OCI-LY7 (cell line): ENCODE results near the gene CCDC57. TPM values are rescaled to one million over a fixed set of nuclear protein-coding genes. Genes with fewer than 3 reads are reported as not detected.

Experiments used
- BruUV-seq: library from RNA; stranded (reverse); fragments of 400-500 nt; replicated peaks from 2 replicates; lab custom pipeline; 2021; lab: Mats Ljungman, UMichigan
- CTCF ChIA-PET: fragments of 300-600 bp; sonication (Branson Sonifier 250); formaldehyde crosslinking; loops from one replicate; lab custom pipeline; 2022; ENCODE audit warnings: antibody characterized with exemption; ENCODE audit not compliant: unreplicated experiment; lab: Charles Lee
- POLR2A ChIA-PET: fragments of 300-600 bp; sonication (Branson Sonifier 250); formaldehyde crosslinking; loops from one replicate; lab custom pipeline; 2022; ENCODE audit warnings: antibody characterized with exemption; lab: Charles Lee
- DNase-seq: peaks from one replicate; pipeline ENCODE4 v3.0.0-alpha.2; 2015; ENCODE audit warnings: low spot score
- H2AFZ ChIP-seq: fragments of 200-600 bp; sonication (generic), shearing (Covaris generic); 2 replicates; pipeline ENCODE4 v1.6.1; 2014; ENCODE audit warnings: mild to moderate bottlenecking, antibody characterized with exemption, low read length, moderate library complexity
- H3K27ac ChIP-seq: fragments of 200-600 bp; sonication (generic); 2 replicates; pipeline ENCODE4 v1.5.1; 2014; ENCODE audit warnings: mixed run types, low read depth, mild to moderate bottlenecking, moderate library complexity, low read length, inconsistent platforms; ENCODE audit not compliant: poor library complexity, severe bottlenecking
- H3K36me3 ChIP-seq: fragments of 200-600 bp; sonication (generic); 2 replicates; pipeline ENCODE4 v1.6.1; 2014; ENCODE audit warnings: mild to moderate bottlenecking, antibody characterized with exemption, low read length, moderate library complexity, mixed read lengths; ENCODE audit not compliant: insufficient read depth
- H3K4me1 ChIP-seq: fragments of 200-600 bp; sonication (generic); 2 replicates; pipeline ENCODE4 v1.5.1; 2014; ENCODE audit warnings: mild to moderate bottlenecking, low read length; ENCODE audit not compliant: insufficient read depth, poor library complexity, severe bottlenecking
- H3K4me2 ChIP-seq: fragments of 200-600 bp; sonication (generic); 2 replicates; pipeline ENCODE4 v1.6.1; 2014; ENCODE audit warnings: mild to moderate bottlenecking, low read length
- H3K4me3 ChIP-seq: fragments of 200-600 bp; sonication (generic); 2 replicates; pipeline ENCODE4 v1.5.1; 2014; ENCODE audit warnings: mild to moderate bottlenecking, low read depth, low read length; ENCODE audit not compliant: poor library complexity, severe bottlenecking
- H3K79me2 ChIP-seq: fragments of 200-600 bp; sonication (generic); 2 replicates; pipeline ENCODE4 v1.6.1; 2016; ENCODE audit warnings: low read depth, mild to moderate bottlenecking, low read length, moderate library complexity, mixed read lengths; ENCODE audit not compliant: insufficient read depth
- H3K9me2 ChIP-seq: fragments of 200-600 bp; sonication (generic); 2 replicates; pipeline ENCODE4 v1.6.1; 2016; ENCODE audit warnings: mild to moderate bottlenecking, low read length, mixed read lengths; ENCODE audit not compliant: insufficient read depth
- H3K9me3 ChIP-seq: fragments of 200-600 bp; sonication (generic); 2 replicates; pipeline ENCODE4 v1.6.1; 2014; ENCODE audit warnings: mild to moderate bottlenecking, mixed run types, low read length, mixed read lengths
- H4K20me1 ChIP-seq: fragments of 200-600 bp; sonication (generic); 2 replicates; pipeline ENCODE4 v1.6.1; 2014; ENCODE audit warnings: mild to moderate bottlenecking, antibody characterized with exemption, low read length, moderate library complexity, mixed read lengths; ENCODE audit not compliant: insufficient read depth
- EZH2phosphoT487 ChIP-seq: fragments of 200-600 bp; sonication (generic); IDR thresholded peaks from 2 replicates; pipeline ENCODE4 v1.6.1; 2018; ENCODE audit warnings: low read depth, borderline replicate concordance, mild to moderate bottlenecking, mixed run types, antibody characterized with exemption, low read length, moderate library complexity, mixed read lengths
- intact Hi-C: fragments of 100-400 bp; cut with micrococcal nuclease; formaldehyde crosslinking; loops from one replicate; pipeline ENCODE4 v1.10.0; 2022; ENCODE audit not compliant: unreplicated experiment
- total RNA-seq, 2 experiments: library from RNA; depleted of rRNA in 1 of 2; stranded (reverse); fragments of >200 nt in 1 of 2; shearing (Covaris generic) in 1 of 2; gene quantifications; 2 replicates each; pipeline ENCODE4 v1.2.3, GENCODE V29; 2014 to 2022
- TF ChIP-seq, protein P1 (sequence below): fragments of 200-600 bp; sonication (generic); conservative IDR thresholded peaks from 2 replicates; pipeline ENCODE4 v1.5.1; 2014; ENCODE audit warnings: mild to moderate bottlenecking, antibody characterized with exemption, low read length, moderate library complexity, mixed read lengths

CCDC57 gene
- total RNA-seq, 2 experiments from 2014 or later, result 34.5 to 58.7 TPM

DNA sequence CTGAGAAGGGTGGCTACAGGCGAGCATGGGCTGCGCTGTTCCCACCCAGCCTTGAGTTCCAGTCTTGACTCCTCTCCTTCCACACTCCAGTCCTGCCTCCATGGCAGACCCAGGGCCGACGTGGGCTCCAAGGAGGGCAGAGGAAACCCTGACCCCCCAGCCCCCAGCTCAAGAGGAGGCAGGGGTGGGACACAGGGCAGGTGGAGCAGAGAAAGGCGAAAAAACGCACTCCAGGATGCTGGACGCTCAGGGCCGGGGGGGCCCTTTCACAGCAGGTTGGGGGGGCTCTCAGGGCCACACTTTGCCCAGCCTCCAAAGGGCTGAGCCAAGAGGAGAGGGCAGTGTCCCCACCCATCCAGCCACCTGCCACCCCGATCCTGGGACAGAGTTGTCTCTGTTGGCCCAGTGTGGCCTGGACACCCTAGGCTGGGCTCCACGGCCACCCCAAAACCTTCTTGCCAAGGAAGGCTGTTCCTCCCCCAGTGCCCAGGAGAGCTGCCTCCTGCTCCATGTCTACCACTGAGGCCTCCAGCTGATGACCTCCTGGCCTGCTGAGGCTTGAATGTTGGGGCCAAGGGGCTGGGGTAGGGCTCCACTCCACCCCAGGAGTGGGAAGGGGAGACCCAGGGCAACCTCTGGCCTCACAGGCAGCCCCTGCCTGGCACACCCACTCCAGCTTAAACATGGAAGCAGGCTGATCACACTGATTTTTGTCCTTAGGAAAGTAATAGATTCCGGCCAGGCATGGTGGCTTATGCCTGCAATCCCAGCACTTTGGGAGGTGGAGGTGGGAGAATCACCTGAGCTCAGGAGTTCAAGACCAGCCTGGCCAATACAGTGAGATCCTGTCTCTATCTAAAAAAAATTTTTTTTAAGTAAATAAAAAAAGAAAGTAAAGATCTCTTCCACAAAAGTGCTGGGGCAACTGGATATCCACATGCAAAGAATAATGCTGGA lies 7.4 kb upstream of the CCDC57 start:
- intact Hi-C loops, result no loop called here
- no peaks in the 10 kb centered on the region for H3K79me2 ChIP-seq
- H3K4me1 ChIP-seq, result no peaks in the 10 kb centered on the region
- no peak for DNase-seq
- ChIA-PET CTCF (interaction anchor here (0.8 kb wide), 1 partner anchor 14 kb away, joined by 3 read pairs; no protein-coding TSS in a partner anchor), POLR2A (interaction anchor here (0.6 kb wide), 1 partner anchor 296 kb away, joined by 7 read pairs; no protein-coding TSS in a partner anchor)
- H2AFZ ChIP-seq, result no peak overlapping the region
- BruUV-seq, result no TSS peak
- no peak overlapping the region for H3K4me2 ChIP-seq
- no peaks in the 10 kb centered on the region for H3K9me3 ChIP-seq
- H3K36me3 ChIP-seq, result no peaks in the 10 kb centered on the region
- no peaks in the 10 kb centered on the region for H4K20me1 ChIP-seq
- no peak for TF ChIP-seq EZH2phosphoT487
- TF ChIP-seq, protein P1, sequence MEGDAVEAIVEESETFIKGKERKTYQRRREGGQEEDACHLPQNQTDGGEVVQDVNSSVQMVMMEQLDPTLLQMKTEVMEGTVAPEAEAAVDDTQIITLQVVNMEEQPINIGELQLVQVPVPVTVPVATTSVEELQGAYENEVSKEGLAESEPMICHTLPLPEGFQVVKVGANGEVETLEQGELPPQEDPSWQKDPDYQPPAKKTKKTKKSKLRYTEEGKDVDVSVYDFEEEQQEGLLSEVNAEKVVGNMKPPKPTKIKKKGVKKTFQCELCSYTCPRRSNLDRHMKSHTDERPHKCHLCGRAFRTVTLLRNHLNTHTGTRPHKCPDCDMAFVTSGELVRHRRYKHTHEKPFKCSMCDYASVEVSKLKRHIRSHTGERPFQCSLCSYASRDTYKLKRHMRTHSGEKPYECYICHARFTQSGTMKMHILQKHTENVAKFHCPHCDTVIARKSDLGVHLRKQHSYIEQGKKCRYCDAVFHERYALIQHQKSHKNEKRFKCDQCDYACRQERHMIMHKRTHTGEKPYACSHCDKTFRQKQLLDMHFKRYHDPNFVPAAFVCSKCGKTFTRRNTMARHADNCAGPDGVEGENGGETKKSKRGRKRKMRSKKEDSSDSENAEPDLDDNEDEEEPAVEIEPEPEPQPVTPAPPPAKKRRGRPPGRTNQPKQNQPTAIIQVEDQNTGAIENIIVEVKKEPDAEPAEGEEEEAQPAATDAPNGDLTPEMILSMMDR, result no peak
- H3K27ac ChIP-seq, result no peak overlapping the region
- H3K9me2 ChIP-seq, result no peaks in the 10 kb centered on the region
- no peak overlapping the region for H3K4me3 ChIP-seq

DNA sequence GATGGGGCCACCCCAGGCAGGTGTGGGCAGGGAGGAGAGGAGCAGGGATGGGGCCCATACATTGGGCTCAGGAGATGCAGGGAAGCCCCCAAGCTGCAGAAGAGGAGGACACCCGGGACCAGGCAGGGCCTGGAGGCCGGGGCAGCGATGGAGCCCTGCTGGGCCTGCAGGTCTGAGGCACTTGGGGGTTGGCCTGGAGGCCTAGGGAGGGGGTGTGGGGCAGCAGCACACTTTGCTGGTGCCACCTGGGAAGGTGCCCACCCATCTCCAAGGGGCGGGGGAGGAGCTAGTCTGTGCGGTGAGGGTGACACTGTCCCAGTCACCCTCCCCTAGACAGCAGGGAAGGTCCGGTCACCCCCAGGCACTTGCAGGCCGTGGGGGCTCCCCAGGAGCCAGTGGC lies 6.4 kb upstream of the CCDC57 start:
- Histone ChIP-seq H3K4me1 (no peaks in the 10 kb centered on the region), H3K79me2 (no peaks in the 10 kb centered on the region), H3K4me2 (no peak overlapping the region), H3K27ac (no peak overlapping the region), H4K20me1 (no peaks in the 10 kb centered on the region), H3K9me2 (no peaks in the 10 kb centered on the region), H3K4me3 (no peak overlapping the region), H2AFZ (no peak overlapping the region), H3K36me3 (no peaks in the 10 kb centered on the region), H3K9me3 (no peaks in the 10 kb centered on the region)
- BruUV-seq, result no TSS peak
- intact Hi-C loops, result no loop called here
- ChIA-PET POLR2A (no interaction called here), CTCF (no interaction called here)
- no peak for TF ChIP-seq EZH2phosphoT487
- TF ChIP-seq, protein P1, result no peak
- no peak for DNase-seq
